Measurements from ENCODE around the gene HCRTR1.

Gene HCRTR1

DNA sequence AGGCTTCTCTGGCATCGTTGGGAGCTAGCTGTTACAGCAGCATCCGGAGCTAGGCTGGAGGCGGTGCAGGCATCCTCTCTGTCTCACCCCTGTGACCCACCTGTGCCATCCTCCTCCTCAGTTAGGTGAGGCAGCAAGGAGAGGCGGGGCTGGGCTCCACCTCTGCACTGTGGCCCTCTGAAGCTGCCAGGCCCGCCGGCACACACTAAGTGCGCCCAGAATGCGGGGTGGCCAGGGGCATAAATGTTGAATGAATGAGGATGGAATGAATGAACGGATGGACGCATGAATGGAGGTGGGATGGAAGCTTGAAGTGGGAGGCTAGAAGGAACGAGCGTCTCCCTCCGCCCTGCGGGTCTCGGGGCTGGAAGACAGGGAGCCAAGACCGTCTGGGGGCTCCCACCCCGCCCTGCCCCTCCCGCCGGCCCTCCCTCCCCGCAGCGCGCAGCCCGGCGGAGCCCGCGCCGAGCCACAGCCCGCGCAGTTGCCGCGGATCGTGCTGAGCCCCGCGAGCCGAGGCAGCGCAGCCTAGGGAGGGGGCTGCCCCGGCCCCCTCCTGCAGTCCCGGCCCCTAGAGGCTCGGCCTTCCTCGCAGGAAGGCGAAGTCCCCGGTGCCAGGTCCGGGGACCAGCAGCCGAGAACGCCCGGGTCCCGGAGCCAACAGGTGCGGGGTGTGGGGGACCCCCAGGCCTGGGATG is at the start of gene HCRTR1:
Gene HCRTR1, plus strand, starts transcription at position 472 of the 698 bp plus-strand sequence. CDS start 1,504 bp downstream, outside the sequence.
- DNase-seq, result no peak

DNA sequence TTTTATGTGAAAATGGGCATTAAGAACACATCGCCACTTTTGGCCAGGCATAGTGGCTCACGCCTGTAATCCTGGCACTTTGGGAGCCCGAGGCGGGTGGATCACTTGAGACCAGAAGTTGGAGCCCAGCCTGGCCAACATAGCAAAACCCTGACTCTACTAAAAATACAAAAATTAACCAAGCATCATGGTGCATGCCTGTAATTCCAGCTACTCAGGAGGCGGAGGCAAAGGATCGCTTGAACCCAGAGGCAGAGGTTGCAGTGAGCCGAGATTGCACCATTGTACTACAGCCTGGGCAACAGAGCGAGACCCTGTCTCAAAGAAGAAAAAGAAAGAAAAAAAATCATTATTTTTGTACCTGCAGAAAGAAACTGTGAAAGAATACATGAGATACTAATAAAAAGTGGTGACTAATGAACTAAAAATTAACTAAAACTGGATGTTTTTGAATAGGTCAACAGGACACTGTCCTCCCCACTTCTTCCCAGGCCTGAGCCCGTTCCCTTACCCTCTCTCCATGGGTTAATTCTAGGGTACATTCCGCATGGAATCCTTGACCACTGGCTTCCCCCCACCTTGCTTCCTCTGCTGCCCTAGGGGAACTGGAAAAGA is 49.4 kb upstream of the HCRTR1 start:
- DNase-seq, result no peak

DNA sequence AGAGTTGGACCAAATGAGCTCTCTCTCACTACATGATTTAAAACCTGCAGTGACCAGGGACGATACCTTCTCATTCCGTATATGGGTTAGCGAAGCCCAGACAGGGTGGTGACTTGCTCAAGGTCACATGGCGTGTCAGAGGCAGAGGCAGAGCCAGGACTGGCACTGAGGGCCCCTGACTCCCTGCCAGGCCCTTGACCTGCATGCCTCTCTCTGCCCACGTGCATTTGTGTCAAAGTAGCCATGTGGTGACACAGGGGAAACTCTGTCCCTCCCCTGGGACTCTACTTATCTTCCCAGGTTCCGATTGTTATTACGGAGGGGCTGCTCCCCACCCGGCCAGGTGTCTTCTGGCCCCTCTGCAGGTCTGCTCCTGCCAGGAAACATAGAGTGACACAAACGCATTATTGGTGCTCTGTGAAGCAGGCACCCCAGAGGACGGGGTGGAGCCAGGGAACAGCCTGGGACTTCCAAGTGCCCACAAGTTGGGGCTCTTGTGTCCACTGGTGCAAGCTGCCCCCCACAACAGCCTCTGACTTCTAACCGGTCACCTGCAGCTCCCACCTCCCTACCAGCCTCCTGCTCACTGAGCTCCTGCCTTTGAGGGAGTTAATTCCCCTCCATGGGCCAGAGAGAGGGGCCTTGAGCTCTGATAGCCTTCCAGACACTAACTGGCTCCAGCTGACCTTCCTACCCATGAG is 48.4 kb upstream of the HCRTR1 start:
- DNase-seq, result no peak

DNA sequence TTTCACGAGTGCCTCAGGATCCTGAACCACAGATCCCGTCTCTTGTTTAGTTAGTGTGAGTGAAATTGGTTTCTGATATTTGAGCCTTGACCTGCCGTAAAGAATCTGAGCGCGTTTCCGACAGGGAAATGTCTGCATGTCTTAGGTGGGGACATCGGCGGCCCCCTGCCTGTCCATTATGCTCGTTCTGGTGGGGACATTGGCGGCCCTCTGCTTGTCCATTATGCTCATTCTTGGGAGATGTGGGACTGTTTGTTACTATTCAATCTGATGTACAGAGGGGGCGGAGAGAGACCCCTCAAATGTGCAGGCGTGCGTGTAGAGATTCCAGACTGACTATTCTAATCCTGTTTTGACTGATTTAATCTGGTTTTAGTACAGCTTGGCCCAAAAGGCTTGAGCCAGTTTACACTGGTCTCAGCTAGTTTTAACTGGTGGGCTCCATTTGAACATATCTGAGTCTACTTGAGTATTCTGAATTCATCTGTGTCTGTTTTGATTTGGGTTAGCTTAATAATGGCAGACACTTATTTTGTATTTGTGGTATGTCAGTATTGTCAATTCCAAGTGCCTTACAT is 47.8 kb upstream of the HCRTR1 start:
- no peak for DNase-seq

DNA sequence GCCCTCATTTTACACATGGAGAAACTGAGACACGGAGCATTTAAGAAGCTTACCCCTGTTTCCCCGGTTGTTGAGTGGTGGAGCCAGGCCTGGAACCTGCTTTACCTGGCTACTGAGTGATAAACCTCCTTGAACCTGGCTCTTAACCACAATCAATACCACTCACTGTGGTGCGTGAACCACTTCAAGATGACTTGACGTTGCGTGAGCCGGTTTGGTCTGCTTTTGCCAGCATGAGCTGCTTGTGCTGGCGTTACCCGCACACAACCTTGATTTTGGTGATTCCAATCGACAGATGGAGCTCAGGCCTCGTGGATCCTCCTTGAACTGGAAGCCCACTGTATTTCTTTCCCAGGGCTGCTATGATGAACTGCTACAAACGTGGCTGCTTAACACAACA is 47.3 kb upstream of the HCRTR1 start:
- DNase-seq, result no peak

DNA sequence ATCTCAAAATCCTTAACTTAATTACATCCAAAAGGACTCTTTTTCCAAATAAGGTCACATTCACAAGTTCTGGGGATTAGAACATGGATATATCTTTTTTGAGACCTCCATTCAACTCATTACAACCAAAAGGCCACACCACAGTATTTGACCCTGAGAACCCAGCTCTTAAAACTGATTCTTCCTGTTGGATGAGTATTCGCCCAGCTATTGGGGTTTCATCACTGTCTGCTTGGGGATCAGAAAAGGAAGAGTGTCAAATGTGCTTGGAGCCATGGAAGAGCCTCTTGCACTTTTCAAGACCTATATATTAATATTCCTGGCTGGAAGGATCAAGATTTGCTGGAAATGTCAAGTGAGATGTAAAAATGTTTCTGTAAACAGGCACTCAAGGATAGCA is 46.6 kb upstream of the HCRTR1 start:
- DNase-seq, result no peak

DNA sequence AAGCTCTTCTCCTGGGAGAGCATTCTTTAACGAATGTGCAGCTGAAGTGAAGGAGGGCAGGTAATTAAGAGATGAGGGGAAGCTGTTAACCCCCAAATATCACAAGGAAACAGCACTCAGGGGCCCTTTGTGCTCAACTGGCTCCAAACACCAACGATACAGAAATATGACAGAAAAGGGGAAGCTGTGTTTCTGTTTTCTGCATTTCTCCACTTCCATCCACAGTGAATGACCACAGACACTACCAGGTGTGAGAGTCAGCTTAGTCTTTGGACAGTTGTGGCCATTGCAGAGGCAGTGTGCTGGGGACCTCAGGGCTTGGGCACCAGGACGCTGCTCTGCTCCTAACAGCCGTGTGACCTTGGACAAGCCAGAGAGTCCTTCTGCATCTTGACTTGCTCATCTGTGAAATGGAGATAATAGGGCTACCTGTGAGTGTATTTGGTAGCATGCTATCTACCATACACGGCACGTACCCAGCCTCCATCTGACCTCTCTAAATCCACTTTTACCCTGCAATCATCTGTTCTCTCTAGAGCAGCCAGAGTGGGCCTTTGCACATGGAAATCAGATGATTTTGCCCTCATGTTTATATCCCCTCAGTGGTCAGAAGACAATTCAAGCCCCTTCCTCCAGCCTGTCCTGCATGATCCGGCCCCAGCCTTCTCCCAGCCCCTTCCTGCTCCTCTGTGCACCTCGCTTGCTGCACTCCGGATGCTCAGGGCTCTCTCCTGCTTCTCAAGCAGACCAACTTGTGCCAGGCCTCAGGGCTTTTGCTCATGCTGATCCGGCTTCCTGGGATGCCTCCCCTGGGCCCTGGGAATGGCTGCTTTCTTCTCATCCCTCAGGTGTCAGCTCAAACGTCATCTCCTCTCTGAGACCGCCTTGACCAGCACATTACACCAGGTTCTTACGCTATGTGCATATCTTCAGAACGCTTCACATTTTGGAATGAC is 45.9 kb upstream of the HCRTR1 start:
- DNase-seq, result no peak

DNA sequence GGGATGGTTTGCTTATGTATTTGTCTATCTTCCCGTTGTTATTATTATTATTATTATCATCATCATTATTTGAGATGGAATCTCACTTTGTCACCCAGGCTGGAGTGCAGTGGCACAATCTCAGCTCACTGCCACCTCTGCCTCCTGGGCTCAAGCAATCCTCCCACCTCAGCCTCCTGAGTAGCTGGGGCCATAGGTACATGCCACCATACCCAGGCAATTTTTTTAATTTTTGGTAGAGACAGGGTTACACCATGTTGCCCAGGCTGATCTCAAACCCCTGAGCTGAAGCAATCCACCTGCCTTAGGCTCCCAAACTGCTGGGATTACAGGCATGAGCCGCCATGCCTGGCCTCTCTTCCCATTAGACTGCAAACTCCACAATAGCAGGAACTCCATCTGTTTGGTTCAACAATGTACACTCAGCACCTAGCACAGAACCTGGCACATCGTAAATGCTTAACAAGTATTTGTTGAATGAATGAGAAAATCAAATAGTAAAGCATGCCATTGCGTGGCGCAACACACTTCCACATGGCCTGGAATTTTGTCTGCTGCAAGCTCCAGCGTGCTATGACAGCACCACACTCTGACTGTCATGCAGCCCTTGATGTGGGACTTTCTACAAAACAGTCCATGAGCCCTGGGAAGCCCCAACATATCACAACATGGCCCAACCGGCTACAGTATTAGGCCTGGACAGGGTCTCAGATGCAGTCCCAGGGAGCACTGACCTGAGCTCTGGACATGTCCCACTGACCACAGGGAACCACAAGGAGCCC is 45.0 kb upstream of the HCRTR1 start:
- no peak for DNase-seq

DNA sequence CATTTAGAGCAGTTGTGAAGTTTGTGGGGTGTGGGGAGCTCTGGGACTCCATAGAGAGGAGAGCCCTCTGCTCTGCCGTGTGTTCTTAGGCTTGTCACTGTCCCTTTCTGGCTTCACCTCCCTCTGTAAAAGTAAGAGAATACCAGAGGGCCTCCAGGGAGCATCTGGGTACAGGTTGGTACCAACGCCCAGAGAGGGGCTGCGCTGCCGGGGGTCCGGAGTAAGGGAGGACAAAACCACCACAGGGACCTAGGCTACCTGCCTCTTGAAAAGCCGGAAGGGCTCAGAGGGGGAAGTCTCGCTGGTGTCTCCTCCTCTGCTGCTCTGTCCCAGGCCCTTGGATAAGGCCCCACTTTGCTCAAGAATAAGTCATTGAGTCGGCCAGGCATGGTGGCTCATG is 44.2 kb upstream of the HCRTR1 start:
- no peak for DNase-seq

DNA sequence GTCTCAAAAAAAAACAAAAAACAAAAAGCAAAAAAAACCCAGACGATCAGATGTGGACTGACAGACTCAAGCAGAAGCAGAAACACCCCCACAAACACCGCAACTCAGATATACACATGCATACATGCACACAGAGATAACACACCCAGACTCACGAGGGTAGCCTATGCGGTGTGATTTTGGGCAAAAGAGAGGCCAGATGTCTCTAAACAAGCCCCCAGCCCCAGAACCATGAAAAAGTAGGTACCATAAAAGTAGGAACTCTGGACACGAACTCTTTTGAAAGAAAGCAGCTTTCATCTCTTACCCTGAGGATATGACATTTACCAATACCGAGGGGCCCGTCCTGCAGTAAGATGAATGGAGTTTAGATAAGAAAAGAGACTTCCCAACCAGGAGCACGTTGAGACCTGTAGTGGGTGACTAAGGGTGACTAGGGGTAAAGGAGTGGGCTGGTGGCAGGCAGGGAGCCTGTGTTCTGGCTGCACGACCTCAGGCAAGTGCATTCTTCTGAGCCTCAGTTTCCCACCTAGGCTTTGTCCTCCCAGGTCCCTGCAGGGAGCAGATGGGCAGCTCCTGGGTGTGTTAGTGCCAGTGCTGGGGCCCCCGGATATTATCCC is 42.6 kb upstream of the HCRTR1 start:
- no peak for DNase-seq

DNA sequence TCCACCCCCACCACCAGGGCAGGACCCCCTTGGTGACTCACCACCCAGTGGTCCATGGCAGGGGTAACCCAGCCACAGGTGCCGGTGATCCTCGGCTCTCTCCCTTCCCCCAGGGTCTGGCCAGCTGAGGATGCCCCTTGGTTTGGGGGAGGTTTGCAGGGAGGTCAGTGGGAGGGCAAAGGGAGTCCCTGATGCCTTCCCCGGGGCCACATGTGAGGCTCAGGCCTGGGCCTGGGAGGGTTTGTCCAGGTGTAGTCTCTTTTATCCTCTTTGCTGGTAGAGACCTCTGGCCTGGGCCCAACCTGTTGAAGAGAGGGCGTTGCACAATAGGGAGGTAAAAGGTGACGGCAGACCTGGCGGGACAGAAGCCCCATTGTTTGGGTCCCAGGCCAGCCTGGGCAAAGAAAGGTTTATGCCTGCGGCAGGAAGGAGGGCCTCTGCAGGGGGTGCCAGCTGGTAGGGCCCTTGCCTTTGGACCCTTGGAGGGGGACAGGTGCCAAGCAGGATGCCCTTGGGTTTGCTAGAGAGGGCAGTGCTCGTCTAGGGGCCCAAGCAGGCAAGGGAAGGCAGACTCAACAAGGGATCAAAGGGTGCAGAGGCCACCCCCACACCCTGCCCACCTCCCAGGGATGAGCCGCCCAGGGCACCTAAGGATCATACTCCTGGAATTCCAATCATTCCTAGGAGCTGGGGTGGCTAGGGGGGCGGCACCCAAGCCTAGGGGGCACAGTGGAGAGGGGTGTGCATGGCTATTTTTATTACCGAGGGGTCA is 41.9 kb upstream of the HCRTR1 start:
- no peak for DNase-seq

DNA sequence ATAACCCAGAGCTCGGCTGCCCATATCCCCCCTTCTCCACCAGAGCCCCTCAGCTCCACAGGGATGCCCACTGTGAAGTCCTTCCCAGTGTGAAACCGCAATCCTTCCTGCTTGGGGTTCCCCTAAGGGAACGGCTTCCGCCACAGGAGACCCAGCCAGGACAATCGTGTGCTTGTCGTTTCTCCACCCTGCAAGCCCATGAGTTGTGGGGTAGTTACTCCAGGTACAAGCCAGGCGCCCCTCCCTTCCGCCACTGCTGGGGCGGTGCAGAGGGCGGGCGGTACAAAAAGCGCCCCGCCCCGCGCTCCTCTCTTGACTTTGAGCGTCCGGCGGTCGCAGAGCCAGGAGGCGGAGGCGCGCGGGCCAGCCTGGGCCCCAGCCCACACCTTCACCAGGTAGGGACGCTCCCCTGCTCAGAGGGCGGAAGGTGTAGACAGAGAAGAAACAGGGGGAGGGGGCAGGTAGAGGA is 41.3 kb upstream of the HCRTR1 start, which contains the start of gene TINAGL1:
Gene TINAGL1, plus strand, starts transcription at position 315 of the 469 bp plus-strand sequence. CDS start 634 bp downstream, outside the sequence.
- no peak for DNase-seq

DNA sequence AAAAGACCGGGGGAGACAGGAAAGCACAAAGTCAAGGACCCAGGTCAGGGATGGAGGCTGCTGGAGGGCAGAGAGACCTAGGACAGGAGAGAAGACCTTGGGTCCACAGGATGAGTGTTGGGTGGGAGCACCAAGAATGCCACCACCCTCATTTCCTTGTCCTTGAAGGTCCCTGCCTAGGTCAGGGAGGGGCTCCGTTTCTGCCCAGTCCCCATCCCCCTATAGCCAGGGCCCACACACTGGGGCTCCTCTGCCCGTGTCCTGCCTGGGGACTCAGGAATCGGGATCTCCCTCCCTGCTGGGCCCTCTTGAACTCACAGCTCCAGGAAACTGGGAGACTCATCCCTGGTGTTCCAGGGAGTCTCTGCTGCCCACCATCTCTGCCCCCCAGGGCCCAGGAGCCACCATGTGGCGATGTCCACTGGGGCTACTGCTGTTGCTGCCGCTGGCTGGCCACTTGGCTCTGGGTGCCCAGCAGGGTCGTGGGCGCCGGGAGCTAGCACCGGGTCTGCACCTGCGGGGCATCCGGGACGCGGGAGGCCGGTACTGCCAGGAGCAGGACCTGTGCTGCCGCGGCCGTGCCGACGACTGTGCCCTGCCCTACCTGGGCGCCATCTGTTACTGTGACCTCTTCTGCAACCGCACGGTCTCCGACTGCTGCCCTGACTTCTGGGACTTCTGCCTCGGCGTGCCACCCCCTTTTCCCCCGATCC is 40.6 kb upstream of the HCRTR1 start:
- DNase-seq, result no peak

DNA sequence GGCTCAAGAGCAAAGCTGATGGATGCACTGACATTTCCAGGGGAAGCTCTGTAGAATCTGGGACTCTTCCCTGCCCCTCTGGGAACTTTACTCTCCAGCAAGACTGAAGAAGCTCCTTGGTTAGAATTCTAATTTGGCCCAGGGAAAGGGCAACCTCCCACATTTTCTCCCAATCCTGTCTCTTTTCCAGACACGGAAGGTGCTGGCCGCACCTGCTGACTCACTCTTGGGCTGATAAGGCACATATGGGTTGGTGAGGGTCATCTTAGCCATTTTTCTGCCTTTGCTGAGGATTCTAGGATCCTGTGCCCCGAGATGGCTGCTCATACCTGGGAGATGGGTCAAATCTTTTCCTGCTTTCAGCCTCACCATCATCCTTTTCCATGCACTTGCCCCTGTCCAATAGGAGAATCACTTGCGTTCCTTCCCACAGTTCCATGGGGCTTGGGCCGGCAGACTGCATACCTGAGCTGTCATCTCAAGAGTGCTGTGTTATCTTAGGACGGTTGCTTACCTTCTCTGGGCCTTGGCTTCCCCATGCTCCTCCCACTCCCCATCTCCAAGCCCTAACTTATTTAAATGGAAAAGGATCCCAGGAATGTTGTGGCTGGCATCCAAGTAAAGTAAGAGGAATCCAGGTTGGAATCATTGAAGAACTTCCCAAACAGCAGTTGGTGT is 39.8 kb upstream of the HCRTR1 start:
- no peak for DNase-seq

DNA sequence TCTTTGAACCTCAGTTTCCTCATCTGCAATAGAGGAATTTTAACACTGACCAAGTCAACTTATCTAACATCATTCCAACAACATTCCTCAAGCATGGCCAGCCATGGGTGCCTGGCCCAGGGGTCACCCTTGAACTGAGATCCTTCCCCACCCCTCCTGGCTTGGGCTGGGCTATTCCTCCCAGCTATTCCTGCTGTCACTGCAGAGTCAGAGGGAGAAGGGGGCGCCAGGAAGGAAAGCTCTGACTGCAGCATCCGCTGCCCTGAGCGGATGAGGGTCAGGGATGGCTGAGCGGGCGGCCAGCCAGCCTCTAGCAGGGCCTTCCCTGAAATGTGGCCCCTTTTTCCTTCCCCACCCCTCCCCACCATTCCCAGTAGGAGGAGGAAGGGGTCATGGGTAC is 38.1 kb upstream of the HCRTR1 start:
- no peak for DNase-seq

DNA sequence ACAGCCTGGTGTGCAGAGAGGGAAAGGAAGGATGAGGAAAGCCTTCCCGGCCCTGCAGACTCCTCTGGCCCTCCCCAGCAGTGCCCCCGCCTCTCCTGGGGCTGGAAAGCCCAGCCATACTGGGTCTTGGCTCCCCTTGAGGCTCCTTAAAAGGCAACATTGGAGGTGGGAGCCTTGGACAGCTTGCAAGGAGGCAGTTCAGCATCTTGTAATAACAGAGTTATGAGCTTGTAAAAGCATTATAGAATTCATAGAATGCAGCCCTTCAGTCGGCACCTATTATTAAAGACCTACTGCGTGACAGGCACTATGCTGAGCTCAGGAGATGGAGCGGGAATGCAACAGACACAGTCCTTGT is 37.0 kb upstream of the HCRTR1 start:
- DNase-seq, result no peak

DNA sequence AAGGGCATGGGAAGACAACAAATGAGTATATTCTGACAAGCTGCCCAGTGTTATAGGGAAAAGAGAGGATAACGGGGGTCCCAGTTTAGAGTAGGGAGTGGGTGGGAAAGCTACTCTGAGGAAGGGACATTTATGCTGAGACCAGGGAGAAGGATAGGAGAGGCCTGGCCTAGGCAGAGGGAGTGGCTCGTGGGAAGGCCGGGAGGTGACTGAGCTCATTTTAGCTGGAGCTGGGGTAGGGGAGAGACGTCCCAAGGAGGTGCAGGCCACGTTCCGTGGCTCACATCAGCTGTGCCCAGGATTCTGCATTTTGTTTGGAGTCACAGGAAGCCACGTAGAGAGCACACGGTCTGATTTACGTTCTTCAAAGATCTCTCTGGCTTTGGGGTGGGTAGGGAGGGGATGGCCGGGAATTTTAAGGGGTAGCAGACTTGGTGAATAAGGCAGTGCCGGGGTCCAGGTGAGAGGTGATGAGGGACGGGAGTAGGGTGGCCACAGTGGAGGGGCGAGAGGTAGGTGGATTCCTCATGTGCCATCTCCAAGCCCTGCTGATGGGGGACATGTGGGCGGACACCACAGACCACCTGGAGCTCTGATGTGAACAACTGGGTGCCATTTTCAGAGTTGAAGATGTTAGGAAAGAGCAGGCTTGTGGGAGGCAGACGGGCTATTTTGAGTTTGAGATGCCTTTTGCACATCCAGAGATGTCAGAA is 36.4 kb upstream of the HCRTR1 start:
- DNase-seq, result no peak

Measured in activated CD4-positive, alpha-beta T cell treated with anti-CD3 and anti-CD28 coated beads, Interleukin-2, amount 50 U/mL, for 16 hours (primary cell).